GM08714 (cell line): ENCODE measurements around the gene CMA1.
"Not testable (repeated sequence)": the region's sequence is repeated elsewhere in the genome, so short reads cannot be mapped to it uniquely, and the experiment has no call there.

ENCODE experiments used
- H3K4me3 ChIP-seq: fragments of 200-500 bp; sonication (Bioruptor generic); 2 replicates; pipeline ENCODE4 v1.5.1; 2014; ENCODE audit warnings: mild to moderate bottlenecking, low read length, inconsistent platforms
- ZNF274 ChIP-seq: IDR thresholded peaks from 2 replicates; pipeline ENCODE4 v1.6.1; 2012; ENCODE audit warnings: mild to moderate bottlenecking, low read depth, low read length

CMA1 gene

GRCh38 chr14:24508155-24508840 is at the start of gene CMA1:
TSS of gene CMA1 (minus strand) at chr14:24508265. CDS start at chr14:24508235, 30 bp downstream.
- no peak within 1 kb of the TSS for H3K4me3 ChIP-seq
- TF ChIP-seq ZNF274, result no peak

- no peak overlapping the region for H3K4me3 ChIP-seq
- no peak for TF ChIP-seq ZNF274
Measured at GRCh38 chr14:24556756-24557155, 48.7 kb upstream of the CMA1 start.

- H3K4me3 ChIP-seq, result not testable (repeated sequence)
Measured at GRCh38 chr14:24549064-24549463, 41.0 kb upstream of the CMA1 start.

GRCh38 chr14:24542346-24542936 is 34.4 kb upstream of the CMA1 start:
- TF ChIP-seq ZNF274, result no peak
- no peak overlapping the region for H3K4me3 ChIP-seq

GRCh38 chr14:24535737-24536136 is 27.7 kb upstream of the CMA1 start:
- no peak for TF ChIP-seq ZNF274
- no peak overlapping the region for H3K4me3 ChIP-seq

- TF ChIP-seq ZNF274, result no peak
- no peak overlapping the region for H3K4me3 ChIP-seq
Measured at GRCh38 chr14:24534286-24534685, 26.2 kb upstream of the CMA1 start.

- H3K4me3 ChIP-seq, result not testable (repeated sequence)
Measured at GRCh38 chr14:24525877-24526620, 18.0 kb upstream of the CMA1 start.

- H3K4me3 ChIP-seq, result no peak overlapping the region
- no peak for TF ChIP-seq ZNF274
Measured at GRCh38 chr14:24518851-24519250, 10.8 kb upstream of the CMA1 start.

GRCh38 chr14:24514209-24514608 is 6.1 kb upstream of the CMA1 start:
- TF ChIP-seq ZNF274, result no peak
- no peak overlapping the region for H3K4me3 ChIP-seq

- no peak overlapping the region for H3K4me3 ChIP-seq
- TF ChIP-seq ZNF274, result no peak
Measured at GRCh38 chr14:24513009-24513408, 4.9 kb upstream of the CMA1 start.

- TF ChIP-seq ZNF274, result no peak
- H3K4me3 ChIP-seq, result no peak overlapping the region
Measured at GRCh38 chr14:24506443-24506842, 1.6 kb downstream of the CMA1 start.

- no peak overlapping the region for H3K4me3 ChIP-seq
Measured at GRCh38 chr14:24504425-24504950, 3.6 kb downstream of the CMA1 start.

GRCh38 chr14:24491586-24492408 is 16.3 kb downstream of the CMA1 start:
- not testable (repeated sequence) for H3K4me3 ChIP-seq

More at GRCh38 chr14:24504425-24504950, 3.6 kb downstream of the CMA1 start:
- TF ChIP-seq ZNF274, result no peak

GRCh38 chr14:24483604-24484252 is 24.3 kb downstream of the CMA1 start:
- H3K4me3 ChIP-seq, result no peak overlapping the region
- no peak for TF ChIP-seq ZNF274

GRCh38 chr14:24482699-24483303 is 25.3 kb downstream of the CMA1 start:
- H3K4me3 ChIP-seq, result not testable (repeated sequence)
